Heart right ventricle (tissue), 16 donors: ENCODE data around the gene TLR2. TPM values are rescaled to one million over a fixed set of nuclear protein-coding genes. Genes with fewer than 3 reads are reported as not detected.

Experiments used
- ATAC-seq, 8 donors: fragments of 200-7000 bp; cut with Tn5 transposase; one replicate each; pipeline ENCODE4 v1.9.1; 2020; ENCODE audit warnings: mild to moderate bottlenecking in 8 of 8, moderate library complexity in 8 of 8, moderate number of reproducible peaks in 1 of 8
- DNase-seq, 2 donors: peaks; one replicate each; pipeline ENCODE4 v3.0.0-alpha.2; 2020
- H3K27ac ChIP-seq, 10 donors: fragments of 200-600 bp; sonication (generic) in 2 of 10; one replicate each; pipeline versions ENCODE4 v1.5.0 to v1.8.0; 2020 to 2022; ENCODE audit warnings: mild to moderate bottlenecking in 3 of 10
- H3K27me3 ChIP-seq, 7 donors: fragments of 200-600 bp; one replicate each; pipeline ENCODE4 v1.8.0; 2021 to 2022; ENCODE audit warnings: mild to moderate bottlenecking in 2 of 7
- H3K36me3 ChIP-seq, 9 donors: fragments of 200-600 bp; sonication (generic) in 1 of 9; one replicate each; pipeline versions ENCODE4 v1.5.0 to v1.8.0; 2020 to 2022; ENCODE audit warnings: mild to moderate bottlenecking in 2 of 9
- H3K4me1 ChIP-seq, 9 donors: fragments of 200-600 bp; sonication (generic) in 1 of 9; one replicate each; pipeline versions ENCODE4 v1.5.0 to v1.8.0; 2020 to 2022; ENCODE audit warnings: mild to moderate bottlenecking in 4 of 9
- H3K4me3 ChIP-seq, 10 donors: fragments of 200-600 bp; sonication (generic) in 2 of 10; one replicate each; pipeline versions ENCODE4 v1.5.0 to v1.8.0; 2020 to 2022; ENCODE audit warnings: mild to moderate bottlenecking in 7 of 10, moderate library complexity in 2 of 10
- H3K9me3 ChIP-seq, 11 donors: fragments of 200-600 bp in 10 of 11; sonication (generic) in 2 of 11; one replicate each; pipeline versions ENCODE4 v1.5.0 to v1.8.0; 2013 to 2022; ENCODE audit warnings: mild to moderate bottlenecking in 2 of 11, control low read depth in 1 of 11, moderate library complexity in 1 of 11
- CTCF ChIP-seq, 9 donors: fragments of 200-600 bp; sonication (generic) in 2 of 9; IDR thresholded peaks; one replicate each; pipeline versions ENCODE4 v1.5.0 to v1.8.0; 2021 to 2022; ENCODE audit warnings: antibody characterized with exemption in 9 of 9, mild to moderate bottlenecking in 5 of 9, moderate library complexity in 1 of 9
- WGBS, 2 donors: extraction: QIAGEN DNeasy Blood & Tissue Kit; methylation state at CpG; one replicate each; pipeline ENCODE4 v1.1.7; 2013; ENCODE audit warnings: inconsistent platforms in 1 of 2; 5-methylcytosine and 5-hydroxymethylcytosine counted together
- intact Hi-C, 10 donors: fragments of 100-400 bp; cut with DNase I; formaldehyde crosslinking; loops; one replicate each; pipeline versions ENCODE4 v1.11.1 to v1.14.2; 2022
- polyA plus RNA-seq, 2 donors: library from polyadenylated mRNA; stranded (reverse); fragments of 200-250 nt; gene quantifications; one replicate each; pipeline ENCODE4 v1.2.3, GENCODE V29; 2013
- total RNA-seq, 10 donors: library from RNA; stranded (reverse); fragmentation: NEBNext Ultra II Directional in 3 of 10; extraction: Animal tissue kit (Norgen Biotek cat#: 25700) in 3 of 10; gene quantifications; one replicate each; pipeline versions ENCODE4 v1.2.1 to v1.2.4, GENCODE V29; 2021 to 2023
- donor health status: Arrhythmogenic right ventricular cardiomyopathy.
- donor health status: ischemic (EF 13 %, LVEDD 7.1; RV severe dilation, severe dysfunction).
- donor health status: healthy with polysubstance abuse.
- donor health status: DM: no; HTN: yes; CAD: no.
- donor health status: DM: no; HTN: no; CAD: no.
- donor health status: ischemic (EF 25% LVEDD 6.9; RV normal size, moderate dysfunction).
- donor health status: ischemic (EF 25% LVEDD 5.7; RV mildly dilated, moderate dysfunction).
- donor health status: healthy.
- donor health status: DM: yes; HTN: yes; CAD: no.
- donor health status: Ischemic cardiomyopathy.
- donor health status: ischemic (EF 35%, LVEDD 5.7; RV mildly dilated, moderate dysfunction).
- donor health status: nonischemic (EF 11% LVEDD 7.7; RV severe dilation, severe dysfunction).
- donor health status: DM: yes; HTN: yes; CAD: no.
- donor health status: PGD.
- donor health status: ischemic (EF 29% LVEDD 5.4; RV normal size, mild dysfunction).
- donor health status: nonischemic (EF 23%, LVEDD 6.1; RV moderate dilation, normal function).

Gene TLR2
- total and polyA plus RNA-seq, 12 donors = 0.60 to 18.2 (median 3.0) TPM

DNA sequence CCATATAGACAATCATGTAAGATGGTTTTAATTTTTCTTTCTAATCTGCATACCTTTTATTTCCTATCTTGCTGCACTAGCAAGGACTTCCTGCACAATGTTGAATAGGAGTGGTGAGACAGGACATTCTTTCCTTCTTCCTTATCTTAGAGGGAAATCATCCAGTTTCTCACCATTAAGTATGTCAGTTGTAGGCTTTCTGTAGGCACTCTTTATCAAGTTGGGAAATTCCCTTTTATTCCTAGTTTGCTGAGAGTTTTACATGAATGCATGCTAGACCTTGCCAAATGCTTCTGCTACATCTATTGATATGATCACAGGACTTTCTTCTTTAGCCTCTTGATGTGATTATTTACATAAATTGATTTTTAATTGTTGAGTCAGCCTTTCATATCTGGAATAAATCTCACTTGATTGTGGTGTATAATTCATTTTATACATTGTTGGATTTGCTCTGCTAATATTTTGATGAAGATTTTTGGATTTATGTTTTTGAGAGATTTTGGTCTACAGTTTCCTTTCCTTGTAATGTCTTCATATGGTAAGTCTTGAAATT, 51.9 kb downstream of the TLR2 start:
- H3K27me3 ChIP-seq = no peaks in the 10 kb centered on the region
- H3K4me1 ChIP-seq = peaks cover 0 to 3% (median 0%) of the 10 kb centered on the region in 9 donors
- H3K27ac ChIP-seq = no peak overlapping the region
- H3K4me3 ChIP-seq = no peak overlapping the region
- H3K36me3 ChIP-seq = no peaks in the 10 kb centered on the region
- ATAC-seq (no peak), DNase-seq (no peak)
- peaks cover 0 to 8% (median 4%) of the 10 kb centered on the region in 11 donors for H3K9me3 ChIP-seq
- TF ChIP-seq CTCF (IDR thresholded peaks at IDR 0.05) = no peak
- intact Hi-C loops = no loop called here

- intact Hi-C loops = loop anchor here in 3 of 10 donors (10.0 kb wide), 2 partner anchors 107 to 397 kb away; partner anchors contain the start of gene MND1 (in 2 of the 3)
- H3K4me1 ChIP-seq = peaks cover 0 to 6% (median 0%) of the 10 kb centered on the region in 9 donors
- peaks cover 0 to 13% (median 6%) of the 10 kb centered on the region in 11 donors for H3K9me3 ChIP-seq
- peak in 1 of 8 donors; percentile 27 for ATAC-seq
- H3K27me3 ChIP-seq = no peaks in the 10 kb centered on the region
- DNase-seq = no peak
- no peak for TF ChIP-seq CTCF (IDR thresholded peaks at IDR 0.05)
- WGBS, 2 donors = 73 to 83% methylated on average over 2 of the region's 2 CpGs
- H3K4me3 ChIP-seq = no peak overlapping the region
- no peaks in the 10 kb centered on the region for H3K36me3 ChIP-seq
- peak overlapping the region in 1 of 10 donors; percentile 38 for H3K27ac ChIP-seq
Measured at GRCh38 chr4:153741541-153741940, 57.5 kb downstream of the TLR2 start.

GRCh38 chr4:153745651-153746050, 61.6 kb downstream of the TLR2 start:
- Histone ChIP-seq H3K4me3 (no peak overlapping the region), H3K27me3 (no peaks in the 10 kb centered on the region), H3K9me3 (peaks cover 0 to 9% (median 3%) of the 10 kb centered on the region in 11 donors), H3K36me3 (no peaks in the 10 kb centered on the region), H3K27ac (no peak overlapping the region), H3K4me1 (peaks cover 0 to 37% (median 0%) of the 10 kb centered on the region in 9 donors)
- intact Hi-C loops = loop anchor here in 5 of 10 donors (5.0 to 10.0 kb wide), 3 partner anchors 108 to 401 kb away; partner anchors contain the start of gene MND1 (in 2 of the 5)
- ATAC-seq (no peak), DNase-seq (no peak)
- TF ChIP-seq CTCF (IDR thresholded peaks at IDR 0.05) = no peak

GRCh38 chr4:153747406-153747955, 63.4 kb downstream of the TLR2 start:
- ATAC-seq = peak in 1 of 8 donors; percentile 27
- intact Hi-C loops = loop anchor here in 5 of 10 donors (5.0 to 10.0 kb wide), 3 partner anchors 110 to 403 kb away; partner anchors contain the start of gene MND1 (in 2 of the 5)
- Histone ChIP-seq H3K27ac (peak overlapping the region in 1 of 10 donors; percentile 61), H3K9me3 (no peaks in the 10 kb centered on the region), H3K36me3 (no peaks in the 10 kb centered on the region), H3K27me3 (no peaks in the 10 kb centered on the region), H3K4me1 (peaks cover 0 to 31% (median 0%) of the 10 kb centered on the region in 9 donors), H3K4me3 (no peak overlapping the region)
- 85 to 87% methylated on average over 4 of the region's 4 CpGs for WGBS, 2 donors
- TF ChIP-seq CTCF (IDR thresholded peaks at IDR 0.05) = no peak
- DNase-seq = no peak
